GM12891 (cell line): Measurements from ENCODE around the gene IL1RL2.

Experiments used
- DNase-seq: peaks from one replicate; pipeline ENCODE4 v3.0.0; 2011; ENCODE audit warnings: low spot score; ENCODE audit not compliant: insufficient read length
- FAIRE-seq: peaks from 2 replicates; lab custom pipeline; 2011; peaks lifted over from hg19 to GRCh38; lab: Jason Lieb, UNC
- PAX5 ChIP-seq: IDR thresholded peaks from 2 replicates; pipeline ENCODE4 v1.6.1; 2011; ENCODE audit warnings: low read length, moderate library complexity, mild to moderate bottlenecking; ENCODE audit not compliant: insufficient read depth, severe bottlenecking
- POLR2A ChIP-seq: IDR thresholded peaks from 2 replicates; pipeline ENCODE4 v1.6.1; 2011; ENCODE audit warnings: low read depth, low read length, control low read depth
- POLR2AphosphoS5 ChIP-seq: IDR thresholded peaks from 2 replicates; pipeline ENCODE4 v1.6.1; 2011; ENCODE audit warnings: low read depth, low read length, control low read depth
- POU2F2 ChIP-seq: IDR thresholded peaks from 2 replicates; pipeline ENCODE4 v1.6.1; 2011; ENCODE audit warnings: low read depth, mild to moderate bottlenecking, control low read depth, low read length, moderate library complexity
- SPI1 ChIP-seq: IDR thresholded peaks from 2 replicates; pipeline ENCODE4 v1.6.1; 2011; ENCODE audit warnings: low read depth, low read length, control low read depth
- TAF1 ChIP-seq: IDR thresholded peaks from 2 replicates; pipeline ENCODE4 v1.6.1; 2011; ENCODE audit warnings: low read depth, low read length, control low read depth

IL1RL2 gene

DNA sequence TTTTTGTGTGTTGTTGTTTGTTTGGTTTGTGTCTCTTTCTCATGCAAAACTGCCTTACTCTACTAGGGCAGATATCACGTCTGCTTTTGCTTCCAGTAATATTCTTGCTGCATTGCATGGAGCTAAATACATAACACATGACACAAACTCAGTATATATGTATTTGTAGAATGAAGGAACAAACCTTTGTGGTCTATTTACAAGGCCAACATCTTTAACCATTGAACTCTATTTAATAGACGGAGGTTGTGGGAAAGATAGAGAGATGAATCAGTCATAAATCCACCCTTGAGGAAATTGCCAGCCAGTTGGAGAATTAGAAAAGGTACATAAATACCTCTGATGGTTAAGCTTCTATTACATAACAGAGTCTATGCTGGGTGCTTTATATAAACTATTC is 98.5 kb downstream of the IL1RL2 start:
- DNase-seq (no peak), FAIRE-seq (no peak)
- TF ChIP-seq PAX5, result no peak
- TF ChIP-seq POLR2A, result no peak
- no peak for TF ChIP-seq SPI1
- TF ChIP-seq TAF1, result no peak
- no peak for TF ChIP-seq POU2F2
- no peak for TF ChIP-seq POLR2AphosphoS5

DNA sequence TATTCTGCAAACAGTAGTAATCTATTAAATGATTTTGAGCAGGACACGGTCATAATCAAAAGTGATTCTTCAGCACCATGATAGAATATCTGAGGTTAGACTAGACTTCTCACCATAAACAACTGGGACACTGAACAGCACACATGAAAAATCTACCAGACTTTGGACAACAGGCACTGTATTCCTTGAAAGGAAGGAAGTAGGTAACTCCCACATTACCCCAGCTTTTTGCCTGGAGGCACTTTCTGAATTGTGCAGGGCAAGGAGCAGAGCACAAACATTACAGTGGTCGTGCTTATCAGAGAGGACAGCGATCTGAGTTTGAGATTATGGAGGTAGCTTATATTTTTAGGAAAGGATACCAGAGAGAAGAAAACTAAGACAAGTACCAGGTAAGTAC is 99.2 kb downstream of the IL1RL2 start:
- DNase-seq (no peak), FAIRE-seq (no peak)
- no peak for TF ChIP-seq PAX5
- TF ChIP-seq SPI1, result no peak
- no peak for TF ChIP-seq POLR2AphosphoS5
- TF ChIP-seq TAF1, result no peak
- TF ChIP-seq POLR2A, result no peak
- no peak for TF ChIP-seq POU2F2

DNA sequence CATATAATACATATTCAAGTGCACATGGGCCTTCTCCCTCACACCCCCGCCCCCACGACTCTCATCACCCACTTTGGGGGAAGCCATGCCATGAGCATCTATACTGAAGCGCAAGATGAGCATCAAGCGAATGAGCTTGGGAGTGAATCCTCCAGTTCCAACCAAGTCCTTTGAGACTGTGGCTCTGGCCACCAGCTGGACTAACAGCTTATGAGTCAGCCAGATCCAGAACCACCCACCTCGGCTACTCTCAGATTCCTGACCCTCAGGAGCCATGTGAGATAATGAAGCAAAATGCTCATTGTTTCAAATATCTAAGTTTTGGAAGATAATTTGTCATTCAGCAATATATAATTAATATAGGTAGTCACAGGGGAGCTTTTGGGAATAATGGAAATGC is 102.3 kb downstream of the IL1RL2 start:
- DNase-seq, result no peak
- no peak for FAIRE-seq

More for the DNA sequence above, 102.3 kb downstream of the IL1RL2 start:
- TF ChIP-seq POLR2AphosphoS5, result no peak
- TF ChIP-seq TAF1, result no peak
- TF ChIP-seq POU2F2, result no peak
- no peak for TF ChIP-seq SPI1
- no peak for TF ChIP-seq POLR2A
- TF ChIP-seq PAX5, result no peak
